ENCODE data around the gene LRP1B.

GRCh38 chr2:141863964-141864363 is 266.9 kb downstream of the LRP1B start:
- TF ChIP-seq MAFK (IDR thresholded peaks at IDR 0.05; ENCODE audit: partially characterized antibody) (peak; percentile 76), CTCF (IDR thresholded peaks at IDR 0.05) (no peak), CHD4 (IDR thresholded peaks at IDR 0.05; ENCODE audit: borderline replicate concordance) (no peak), POLR2A (IDR thresholded peaks at IDR 0.05; ENCODE audit: low read length) (no peak), ZFP36 (IDR thresholded peaks at IDR 0.05; ENCODE audit: borderline replicate concordance, partially characterized antibody) (no peak), EP300 (IDR thresholded peaks at IDR 0.05) (no peak), SMC3 (IDR thresholded peaks at IDR 0.05) (no peak), RAD21 (conservative IDR thresholded peaks at IDR 0.05 in 1 of 2, IDR thresholded peaks at IDR 0.05 in 1 of 2) (no peak), HDAC2 (IDR thresholded peaks at IDR 0.05) (no peak), REST (IDR thresholded peaks at IDR 0.05) (no peak), JUNB (IDR thresholded peaks at IDR 0.05) (no peak), RCOR1 (IDR thresholded peaks at IDR 0.05; ENCODE audit: low read depth, low read length) (no peak), USF2 (IDR thresholded peaks at IDR 0.05) (no peak)

Measured in A549 (cell line).